DMS79 treated with DMSO at 0.1 percent for 48 hours (cell line): ENCODE data around the gene PLA1A.
"Not testable (repeated sequence)": the region's sequence is repeated elsewhere in the genome, so short reads cannot be mapped to it uniquely, and the experiment has no call there.

Experiments
- DNase-seq: peaks from one replicate; lab custom pipeline; 2025; lab: John Stamatoyannopoulos, UW

Gene PLA1A

DNA sequence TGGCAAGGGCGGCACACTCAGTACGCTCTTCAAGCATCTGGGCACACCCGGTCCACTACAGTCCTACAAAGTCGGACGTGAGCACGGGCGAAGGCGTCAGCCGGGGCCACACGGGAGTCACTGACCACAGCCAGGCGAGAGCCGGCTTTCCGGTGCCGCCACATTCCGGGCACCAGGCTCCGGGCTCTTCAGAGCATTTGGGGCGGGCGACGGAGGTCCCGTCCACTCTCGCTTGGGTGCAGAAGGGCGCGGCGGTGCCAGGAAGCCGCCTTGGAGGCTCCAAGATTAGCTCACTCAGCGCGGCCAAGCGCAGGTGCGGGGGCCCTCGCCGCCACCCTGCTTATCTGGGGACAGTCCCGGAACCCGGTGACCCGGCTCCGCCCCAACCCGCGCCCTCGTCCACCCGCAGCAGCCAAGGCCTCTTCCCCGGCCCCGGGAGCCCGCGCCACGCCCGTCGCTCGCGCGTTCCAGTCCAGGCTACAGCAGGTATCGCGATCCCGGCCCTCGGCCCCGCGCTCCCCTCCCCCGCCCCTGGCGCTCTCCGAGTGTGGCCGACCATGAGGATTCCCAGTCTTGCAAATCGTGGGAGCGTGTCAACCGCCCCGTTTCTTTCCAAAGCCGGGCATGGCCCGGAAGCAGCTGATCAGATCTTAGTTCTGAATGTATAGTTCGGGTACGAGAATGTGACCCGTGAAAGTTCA lies 18.2 kb upstream of the PLA1A start, which contains the start of gene ADPRH:
TSS of gene ADPRH (plus strand) at position 127 of the 701 bp plus-strand sequence. CDS start 2,678 bp downstream, outside the sequence.
- DNase-seq = peak; percentile 48

GRCh38 chr3:119580067-119580760 lies 17.5 kb upstream of the PLA1A start:
- DNase-seq = peak; percentile 8

- no peak for DNase-seq
These were observed 15.5 kb upstream of the PLA1A start for GRCh38 chr3:119582178-119582577.

- DNase-seq = no peak
These were observed 12.5 kb upstream of the PLA1A start for GRCh38 chr3:119585208-119585607.

GRCh38 chr3:119585856-119586570 lies 11.7 kb upstream of the PLA1A start:
- DNase-seq = no peak

- DNase-seq = no peak
These were observed 10.9 kb upstream of the PLA1A start for GRCh38 chr3:119586733-119587172.

- DNase-seq = no peak
These were observed 9.6 kb upstream of the PLA1A start for GRCh38 chr3:119588112-119588511.

GRCh38 chr3:119589102-119589773 lies 8.4 kb upstream of the PLA1A start:
- no peak for DNase-seq

DNA sequence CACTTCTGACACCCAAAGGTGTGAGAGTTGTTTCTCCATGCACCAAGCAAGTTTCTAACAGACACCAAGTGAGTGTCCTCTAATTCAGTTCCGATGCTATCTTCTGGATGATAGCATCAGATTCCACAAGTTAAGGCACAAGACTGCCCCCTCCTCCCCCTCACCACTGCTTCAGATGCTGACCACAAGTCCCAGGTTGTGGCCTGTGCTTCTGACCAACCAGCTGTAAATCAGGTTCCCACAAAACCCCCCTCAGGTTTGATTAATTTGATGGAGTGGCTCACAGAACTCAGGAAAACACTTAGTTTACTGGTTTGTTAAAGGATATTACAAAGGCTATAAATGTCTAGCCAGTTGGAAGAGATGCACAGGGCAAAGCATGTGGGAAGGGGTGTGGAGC lies 7.0 kb upstream of the PLA1A start:
- DNase-seq = no peak

DNA sequence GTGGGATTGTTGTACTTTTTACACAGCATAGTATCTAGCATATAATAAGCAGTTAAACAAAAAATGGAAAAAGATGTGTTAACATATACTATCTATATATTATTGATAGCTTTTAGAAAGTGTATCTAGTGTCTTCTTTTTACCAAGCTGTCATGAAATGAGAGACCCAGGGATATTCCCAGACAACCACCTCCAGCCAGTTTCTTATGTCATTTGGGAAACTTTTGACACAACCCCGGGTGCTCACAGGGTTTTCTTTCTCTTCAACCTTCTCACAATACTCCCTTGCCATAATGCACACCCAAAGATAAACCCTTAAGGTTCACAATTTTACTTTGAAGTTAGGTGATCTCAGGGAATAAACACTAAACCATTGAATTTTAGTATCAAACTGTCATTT lies 4.8 kb upstream of the PLA1A start:
- no peak for DNase-seq

GRCh38 chr3:119594066-119594465 lies 3.6 kb upstream of the PLA1A start:
- no peak for DNase-seq

GRCh38 chr3:119594929-119595328 lies 2.8 kb upstream of the PLA1A start:
- DNase-seq = not testable (repeated sequence)

DNA sequence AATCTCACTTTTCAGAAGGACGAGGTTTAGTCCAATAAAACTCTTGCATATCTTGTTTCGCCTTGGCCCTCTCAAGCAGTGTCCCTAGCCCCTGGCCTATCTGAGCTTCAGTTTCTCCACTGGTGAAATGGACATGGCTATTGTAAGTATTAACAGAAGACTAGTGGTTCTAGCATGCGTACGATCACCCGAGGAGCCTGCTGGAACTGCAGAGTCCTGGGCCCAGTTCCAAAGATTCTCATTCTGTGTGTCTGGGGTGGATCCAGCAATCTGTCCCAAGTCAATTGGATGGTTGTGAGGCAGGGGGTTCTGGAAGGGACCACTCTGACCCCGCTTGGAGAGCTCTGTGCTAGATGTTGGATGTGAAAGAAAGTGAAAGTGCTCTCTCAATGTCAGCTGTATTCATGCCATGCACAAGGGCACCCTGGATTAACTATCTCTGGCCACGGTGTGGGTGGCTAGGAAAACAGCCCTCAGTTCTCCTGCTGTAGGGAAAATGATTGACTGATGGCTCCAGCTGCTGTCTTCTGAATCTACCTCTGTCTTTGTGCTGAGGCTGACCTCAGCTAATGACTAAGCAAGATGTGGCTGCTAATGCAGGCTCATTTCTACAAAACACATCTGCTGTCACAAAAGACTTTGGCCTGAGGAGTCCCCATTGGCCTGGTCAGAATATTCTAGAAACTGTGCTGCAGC lies 1.9 kb upstream of the PLA1A start:
- no peak for DNase-seq

- DNase-seq = no peak
These were observed 1.3 kb upstream of the PLA1A start for GRCh38 chr3:119596398-119596797.

- no peak for DNase-seq
These were observed 869 bp downstream of the PLA1A start for GRCh38 chr3:119598410-119599098.

GRCh38 chr3:119599558-119600174 lies 2.0 kb downstream of the PLA1A start:
- no peak for DNase-seq

DNA sequence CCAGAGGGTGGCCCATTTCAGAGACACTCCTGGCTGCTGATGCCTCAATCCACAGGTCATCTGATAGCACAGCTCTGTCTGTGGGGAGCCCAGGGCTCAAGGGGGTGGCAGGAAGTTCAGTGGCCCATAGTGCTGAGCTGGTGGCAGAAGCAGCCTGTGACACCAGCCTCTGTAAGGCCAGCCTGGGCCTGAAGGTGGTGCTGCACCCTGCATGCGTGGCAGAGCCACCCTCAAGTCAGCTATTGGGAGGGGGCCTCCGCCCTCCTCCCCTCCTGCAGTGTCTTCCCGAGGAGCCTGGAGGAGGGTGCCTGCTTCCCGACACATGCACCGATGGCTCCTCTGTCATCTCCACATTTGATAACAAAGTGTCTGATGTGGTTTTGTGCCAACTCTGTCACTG lies 3.0 kb downstream of the PLA1A start:
- DNase-seq = no peak

DNA sequence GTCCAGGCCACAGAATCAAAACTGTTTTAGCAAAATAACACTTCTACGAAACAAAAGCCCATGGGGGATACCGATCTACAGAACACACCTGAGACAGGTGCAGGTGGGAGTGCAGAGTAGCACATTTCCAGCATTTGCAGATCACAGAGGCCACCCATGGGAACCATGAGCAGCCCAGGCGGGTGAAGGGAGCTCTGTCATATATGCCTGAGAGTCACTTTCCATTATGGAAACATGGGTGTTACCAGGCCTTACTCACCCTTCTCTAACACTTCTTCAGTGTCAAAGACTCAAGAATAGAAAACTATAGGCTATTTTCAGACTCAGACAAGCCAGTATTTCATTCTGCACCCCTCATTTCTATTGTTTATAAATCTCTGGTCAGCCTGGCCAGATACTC lies 3.5 kb downstream of the PLA1A start:
- DNase-seq = no peak

- DNase-seq = no peak
These were observed 5.0 kb downstream of the PLA1A start for GRCh38 chr3:119602676-119603075.

GRCh38 chr3:119604878-119605277 lies 7.2 kb downstream of the PLA1A start:
- no peak for DNase-seq
